ENCODE measurements around the gene ZIC1.

ZIC1 gene

DNA sequence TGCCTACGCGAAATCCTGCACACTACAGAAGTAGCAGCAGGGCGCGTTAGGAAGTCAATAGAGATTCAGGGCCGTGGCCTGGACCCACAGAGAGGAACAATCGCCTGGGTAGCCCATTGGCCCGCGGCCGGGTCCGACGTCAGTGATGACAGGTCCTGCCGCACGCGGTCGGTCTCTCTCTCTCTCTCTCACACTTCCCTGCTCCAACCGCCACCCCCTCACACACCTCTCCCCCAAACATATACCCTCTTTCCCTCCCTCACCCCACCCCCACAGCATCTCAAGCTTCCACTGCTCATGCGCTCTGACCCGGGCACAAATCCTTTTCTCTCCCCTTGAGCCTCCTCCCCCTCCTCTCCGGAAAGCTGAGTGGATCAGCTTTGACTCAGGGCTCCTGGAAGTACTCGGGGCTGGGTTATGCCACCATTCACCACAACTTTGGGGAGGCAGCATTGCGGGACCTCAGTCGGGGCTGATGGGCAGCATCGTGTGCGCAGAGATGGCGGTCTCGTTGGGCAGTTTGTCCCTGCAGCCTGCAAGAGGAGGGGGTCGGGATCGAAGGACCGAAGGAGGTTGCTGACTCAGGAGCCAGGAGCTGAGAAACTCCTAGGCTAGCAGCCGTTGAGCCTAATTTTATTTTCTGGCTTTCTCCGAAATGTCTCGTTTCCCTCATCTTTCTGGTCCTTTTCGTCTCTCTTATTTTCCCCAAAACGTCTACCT lies 11.8 kb upstream of the ZIC1 start:
- DNase-seq: no peak

DNA sequence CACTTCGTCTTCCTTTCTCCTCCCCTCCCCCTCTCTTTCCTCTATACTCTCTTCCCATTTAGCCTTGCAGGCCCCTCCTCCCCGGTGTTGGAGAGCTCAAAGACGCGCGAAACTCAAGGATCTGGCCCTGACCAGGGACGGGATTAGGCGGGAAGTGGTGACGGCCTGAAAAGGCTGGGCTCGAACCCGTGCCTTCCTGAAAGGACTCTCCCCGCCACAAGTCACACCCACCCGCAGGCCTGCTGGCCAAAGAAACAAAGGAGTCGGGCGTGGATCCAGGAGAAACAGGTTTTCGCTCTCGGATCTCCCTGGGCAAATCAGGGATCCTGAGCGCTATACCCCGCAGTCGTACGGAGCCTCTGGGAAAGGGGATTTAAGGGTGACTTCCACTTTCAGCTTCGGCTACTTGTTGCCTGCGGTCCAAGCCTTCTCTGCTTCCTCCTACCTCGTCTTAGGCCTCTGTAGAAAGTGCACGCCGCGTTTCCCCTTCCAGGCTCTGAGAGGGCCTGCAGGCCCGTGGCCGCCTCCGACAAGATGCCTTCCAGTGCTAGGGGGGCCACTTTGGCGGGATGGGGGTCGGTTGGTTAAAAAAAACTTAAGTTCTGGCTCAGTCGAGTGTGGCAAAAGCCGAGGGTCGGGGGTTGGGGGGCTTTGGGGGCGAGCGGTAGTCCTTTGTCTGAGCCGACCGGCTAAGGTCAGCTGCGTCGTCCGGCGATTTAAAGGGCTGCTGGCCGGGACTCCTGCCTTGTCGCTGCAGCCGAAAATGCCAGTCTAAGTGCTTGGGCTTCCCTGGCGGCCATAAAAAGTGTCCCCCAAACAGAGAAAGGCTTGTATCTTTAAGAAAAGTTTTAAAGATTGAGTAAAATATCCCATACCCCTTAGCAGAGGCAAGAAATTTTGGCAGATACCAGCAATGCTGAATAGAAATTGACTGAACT lies 11.0 kb upstream of the ZIC1 start:
- DNase-seq: no peak

DNA sequence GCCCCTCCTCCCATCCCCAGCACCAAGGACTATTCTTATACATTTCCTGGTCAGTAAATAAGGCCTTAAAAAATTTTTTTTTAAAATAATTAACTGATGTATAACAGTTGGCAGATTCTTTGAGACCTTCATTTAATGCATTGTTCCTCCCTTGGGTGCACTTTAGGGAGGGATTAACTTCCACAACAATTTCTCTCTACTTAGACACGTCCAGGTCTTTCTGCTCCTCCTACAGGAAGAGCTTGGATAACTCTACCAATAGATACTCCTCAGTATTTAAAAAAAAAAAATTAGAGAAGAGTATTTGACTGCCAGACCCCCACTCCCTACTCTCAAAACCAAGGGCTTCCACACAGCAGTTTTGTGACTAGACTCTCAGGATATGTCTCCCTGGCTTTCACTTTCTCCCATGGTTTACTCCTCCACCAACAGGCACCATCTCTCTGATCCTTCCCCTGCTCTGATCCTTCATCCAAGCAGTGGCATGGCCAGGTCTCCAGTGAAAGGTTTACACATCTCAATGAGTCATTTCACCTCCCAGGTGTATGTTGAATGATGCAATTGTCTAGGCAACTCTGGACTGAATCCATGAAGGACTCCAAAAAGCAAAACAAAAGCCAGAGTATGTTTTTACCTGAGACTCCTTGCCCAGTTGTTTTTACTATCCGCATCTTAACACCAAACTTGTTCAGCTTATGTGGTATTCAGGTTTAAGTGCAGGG lies 10.2 kb upstream of the ZIC1 start:
- DNase-seq: no peak

DNA sequence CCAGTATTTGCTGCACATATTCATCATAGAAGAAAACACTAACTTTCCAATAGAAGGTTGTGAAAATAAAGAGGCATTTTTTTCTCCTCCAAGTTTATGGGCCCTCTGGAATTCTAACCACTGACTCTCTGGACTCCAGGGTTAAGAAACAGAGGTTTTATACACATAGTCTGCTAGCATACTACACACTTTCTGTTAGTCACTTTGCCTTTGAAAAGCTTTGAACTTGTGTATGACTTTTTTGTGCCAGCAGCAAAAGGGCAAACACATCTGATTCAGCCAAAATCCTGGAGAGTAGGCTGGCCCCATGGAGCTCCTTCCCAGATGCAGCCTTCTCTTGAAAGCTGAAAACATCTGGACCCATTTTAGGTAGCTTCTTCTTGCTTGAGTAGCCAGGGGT lies 9.1 kb upstream of the ZIC1 start:
- DNase-seq: no peak

DNA sequence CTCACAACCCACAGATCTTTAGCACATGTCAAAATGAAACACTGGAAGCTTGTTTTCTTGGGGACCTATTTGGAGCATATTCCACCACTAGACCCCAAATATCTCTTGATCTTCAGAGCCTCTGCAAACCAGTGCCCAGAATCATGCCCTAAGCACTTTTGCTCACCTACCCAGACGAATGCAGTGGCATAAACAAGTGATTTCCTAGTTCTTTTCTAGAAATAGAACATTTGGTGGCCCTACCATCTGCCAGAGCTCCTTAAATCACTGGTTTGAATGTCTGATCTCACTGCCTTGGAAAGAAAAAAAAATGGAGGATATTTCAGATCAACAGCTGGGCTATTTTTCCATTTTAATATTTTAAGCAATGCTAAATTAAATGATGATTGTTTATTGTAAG lies 8.2 kb upstream of the ZIC1 start:
- DNase-seq: no peak

DNA sequence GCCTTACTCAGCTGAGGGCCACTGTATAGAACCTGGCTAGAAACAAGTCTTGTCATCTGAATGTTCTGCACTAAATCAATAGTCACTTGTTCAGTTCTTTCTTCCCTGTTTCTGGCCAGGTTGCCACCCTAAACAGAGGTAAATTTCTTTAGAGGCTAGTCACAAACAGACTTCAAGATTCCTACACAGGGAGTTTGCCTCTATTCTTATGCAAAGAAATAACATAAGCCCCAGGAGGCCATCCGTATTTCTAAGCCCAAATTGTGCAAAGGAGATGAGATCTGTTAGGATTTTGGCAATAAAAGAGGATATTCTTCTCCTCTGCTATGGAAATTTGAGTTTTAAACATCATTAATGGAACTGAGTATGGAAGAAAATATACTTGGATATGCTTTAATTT lies 7.7 kb upstream of the ZIC1 start:
- no peak for DNase-seq

DNA sequence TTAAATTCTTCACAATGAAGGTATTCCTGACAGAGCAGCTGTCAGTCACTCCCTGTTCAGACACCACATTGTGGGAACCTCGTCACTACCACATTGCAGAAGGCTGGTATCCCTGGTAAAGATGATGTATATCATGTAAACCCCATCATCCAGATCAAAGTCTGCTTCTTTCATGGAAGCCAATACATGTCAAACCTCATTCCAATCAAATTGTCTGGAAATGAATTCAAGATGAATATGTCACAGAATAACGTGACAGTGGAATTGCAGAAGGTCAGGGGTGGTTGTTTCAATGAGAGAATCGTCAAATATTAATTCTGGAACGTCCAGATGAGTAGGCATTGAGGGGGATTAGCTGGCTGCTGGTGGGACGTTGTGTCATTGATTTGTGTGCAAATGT lies 7.0 kb upstream of the ZIC1 start:
- no peak for DNase-seq

DNA sequence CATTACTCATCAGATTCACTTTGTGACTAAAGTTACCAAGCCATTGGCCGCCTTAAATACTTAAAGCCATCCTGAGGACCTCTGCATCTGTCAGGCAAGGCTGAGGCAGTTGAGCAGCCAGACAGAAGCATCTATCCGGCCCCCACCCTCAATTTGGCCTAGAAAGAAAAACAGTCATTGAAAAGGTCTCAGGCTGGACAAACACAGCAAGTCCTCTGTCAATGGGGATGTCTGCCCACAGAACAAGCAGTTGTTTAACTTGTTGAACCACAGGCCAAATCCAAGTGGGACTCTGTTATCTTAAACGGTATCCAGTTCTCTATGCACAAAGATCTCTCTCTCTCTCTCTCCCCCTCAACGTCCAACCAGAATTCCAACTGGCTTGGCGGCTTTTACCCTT lies 5.7 kb upstream of the ZIC1 start:
- no peak for DNase-seq

DNA sequence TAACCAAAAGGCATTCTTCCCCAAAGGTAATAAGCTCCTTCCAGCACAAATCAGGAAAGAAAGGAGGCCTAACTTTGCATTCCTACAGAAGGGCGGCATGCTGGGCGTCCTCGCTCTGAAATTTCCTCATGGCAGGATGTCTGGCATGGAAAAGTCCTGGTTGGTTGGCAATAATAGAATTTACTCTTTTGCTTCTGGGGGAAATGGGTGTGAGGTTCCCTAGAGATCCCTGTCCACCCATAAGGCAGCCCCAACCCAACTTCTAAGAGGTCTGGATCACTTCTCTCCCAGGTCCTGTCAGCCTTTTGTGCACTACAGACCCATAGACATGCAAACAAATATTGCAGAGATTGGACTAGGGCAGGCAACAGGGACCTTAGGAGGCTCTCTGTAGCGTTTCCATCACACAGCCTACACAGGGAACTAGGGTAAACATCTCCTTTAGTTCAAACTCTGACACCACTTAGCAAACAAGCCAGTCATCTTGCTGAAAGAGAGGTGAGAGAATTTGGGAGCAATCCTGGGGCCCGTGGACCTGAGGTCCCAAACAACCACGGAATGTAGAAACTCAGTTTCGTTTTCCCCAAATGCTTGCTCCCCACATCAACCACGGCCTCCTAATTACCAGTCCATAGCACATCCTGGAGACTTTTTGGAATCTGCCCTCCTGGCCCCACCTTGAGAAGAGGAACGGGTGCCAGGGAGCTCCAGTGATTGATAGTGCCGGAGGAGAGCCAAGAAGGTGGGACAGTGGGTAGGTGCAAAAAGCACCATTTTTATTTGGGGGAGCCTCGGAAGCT lies 5.0 kb upstream of the ZIC1 start:
- peak; percentile 22 for DNase-seq

DNA sequence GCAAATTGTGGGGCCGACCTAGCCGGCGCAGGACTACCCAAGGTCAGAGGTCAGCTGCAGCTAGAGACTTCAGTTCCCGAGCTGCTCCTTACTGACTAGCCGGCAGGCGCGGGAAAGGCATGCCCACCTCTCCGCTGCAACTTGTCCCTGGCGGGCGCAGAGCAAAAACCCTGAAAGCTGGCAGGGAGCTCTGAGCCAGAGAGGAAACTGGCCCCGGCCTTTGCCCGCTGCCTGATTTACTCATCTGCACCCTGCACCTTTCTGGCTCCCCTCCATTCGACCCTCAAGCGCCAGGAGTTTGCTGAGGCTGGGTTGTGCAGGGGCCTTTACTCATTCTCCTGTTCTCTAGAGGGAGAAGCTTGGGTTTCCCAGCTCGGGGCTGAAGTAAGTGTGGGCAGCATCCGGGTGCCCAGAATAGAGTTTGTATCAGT lies 4.3 kb upstream of the ZIC1 start:
- peak; percentile 26 for DNase-seq

DNA sequence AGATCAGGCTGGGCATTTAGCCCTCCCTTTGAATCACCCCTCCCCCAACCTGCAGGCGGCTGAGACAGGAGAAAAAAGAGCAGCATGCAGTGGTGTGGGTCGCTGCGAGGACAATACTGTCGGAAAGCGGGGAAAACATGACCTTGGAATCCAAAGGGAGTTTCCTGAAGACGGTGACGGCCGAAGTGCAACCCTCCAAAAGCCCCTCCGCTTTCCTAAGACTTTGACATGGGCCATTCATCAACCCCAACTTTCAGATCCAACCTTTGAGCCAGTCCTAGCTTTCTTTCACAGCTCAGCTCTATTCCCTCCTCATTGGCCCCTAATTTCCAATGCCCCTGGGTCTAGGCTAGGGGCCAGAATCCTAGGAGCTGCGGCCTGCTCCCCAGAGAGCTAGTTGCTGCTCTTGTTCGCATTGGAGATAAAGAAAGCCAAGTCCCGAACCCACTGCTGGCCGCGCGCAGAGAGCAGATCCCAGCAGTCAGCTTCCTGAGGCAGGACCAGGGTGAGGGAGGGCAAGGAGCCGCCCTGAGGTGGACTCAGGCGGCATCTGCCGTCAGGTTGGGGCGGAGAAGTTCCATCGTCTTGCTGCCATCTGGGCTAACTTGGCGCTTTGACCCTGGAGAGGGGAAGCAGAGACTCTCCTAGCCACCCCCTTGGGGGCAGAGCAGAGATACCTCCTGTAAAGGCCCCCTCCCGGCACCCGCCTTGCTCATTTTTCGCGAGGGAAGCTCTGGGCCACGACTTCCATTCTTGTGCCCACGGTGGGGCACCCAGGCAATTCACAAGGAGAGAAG lies 3.7 kb upstream of the ZIC1 start:
- no peak for DNase-seq

DNA sequence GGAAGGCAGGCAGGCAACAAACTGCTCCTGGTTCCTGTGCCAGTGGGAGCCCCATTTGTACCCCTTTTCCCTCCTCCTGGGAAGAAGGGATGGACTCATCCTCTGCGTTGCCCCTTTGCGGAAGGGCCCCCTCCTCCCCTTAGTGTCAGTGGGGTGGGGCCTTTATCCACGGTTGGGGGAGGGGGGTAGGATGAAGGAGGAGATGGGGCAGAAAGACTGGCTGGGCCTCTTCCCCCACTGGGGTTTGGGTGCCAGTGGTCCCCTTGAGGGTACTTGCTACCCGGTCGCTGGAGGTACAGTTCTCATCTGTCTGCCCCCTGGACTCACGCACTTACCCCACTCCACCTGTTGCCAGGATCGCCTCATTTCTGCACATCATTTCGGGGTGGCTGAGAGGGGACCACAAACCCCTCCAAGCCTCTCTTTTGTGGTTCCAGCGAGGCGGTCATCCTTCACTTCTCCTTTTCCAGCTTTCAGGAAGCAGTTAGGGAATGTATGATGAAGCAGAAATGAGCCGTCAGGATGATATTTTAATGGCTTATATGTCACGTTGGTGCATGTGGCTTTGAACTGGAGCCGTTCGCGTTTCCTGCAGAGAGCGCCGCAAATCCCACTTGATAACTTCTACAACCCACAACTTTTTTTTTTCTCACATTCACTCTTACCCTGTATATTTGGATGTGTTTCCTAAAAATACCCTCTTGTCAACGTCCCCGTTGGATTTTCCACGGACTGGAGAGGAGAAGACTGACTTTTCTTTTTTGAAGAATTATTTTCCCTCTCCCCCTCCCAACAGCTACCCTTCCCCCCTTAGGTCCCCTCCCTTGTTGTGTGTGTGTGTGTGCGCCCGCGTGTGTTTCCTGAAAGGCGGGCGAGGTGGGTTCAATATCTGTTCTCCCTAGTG lies 2.9 kb upstream of the ZIC1 start, which contains the start of gene ZIC4:
ZIC4 (minus strand) TSS at position 516 of the 904 bp plus-strand sequence. CDS start 3,746 bp downstream, outside the sequence.
- no peak for DNase-seq

DNA sequence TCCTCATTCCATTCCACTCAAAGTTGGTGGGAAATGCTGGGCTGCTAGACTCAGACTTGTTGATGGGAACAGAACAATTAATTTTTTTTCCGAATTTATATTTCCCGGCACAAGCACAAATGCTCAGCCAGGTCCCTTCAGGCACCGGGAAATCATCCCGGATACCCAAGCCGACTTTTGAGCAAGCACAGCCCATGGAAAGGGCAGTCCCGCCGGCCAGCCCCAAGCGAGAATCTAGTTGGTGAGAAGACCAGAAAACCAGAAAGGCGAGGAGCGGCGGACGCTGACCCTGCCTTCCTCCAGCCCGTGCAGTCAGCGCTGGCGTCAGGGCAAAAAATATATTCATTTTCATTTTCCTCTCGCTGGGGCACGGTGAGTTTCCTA lies 2.1 kb upstream of the ZIC1 start:
- DNase-seq: peak; percentile 64

DNA sequence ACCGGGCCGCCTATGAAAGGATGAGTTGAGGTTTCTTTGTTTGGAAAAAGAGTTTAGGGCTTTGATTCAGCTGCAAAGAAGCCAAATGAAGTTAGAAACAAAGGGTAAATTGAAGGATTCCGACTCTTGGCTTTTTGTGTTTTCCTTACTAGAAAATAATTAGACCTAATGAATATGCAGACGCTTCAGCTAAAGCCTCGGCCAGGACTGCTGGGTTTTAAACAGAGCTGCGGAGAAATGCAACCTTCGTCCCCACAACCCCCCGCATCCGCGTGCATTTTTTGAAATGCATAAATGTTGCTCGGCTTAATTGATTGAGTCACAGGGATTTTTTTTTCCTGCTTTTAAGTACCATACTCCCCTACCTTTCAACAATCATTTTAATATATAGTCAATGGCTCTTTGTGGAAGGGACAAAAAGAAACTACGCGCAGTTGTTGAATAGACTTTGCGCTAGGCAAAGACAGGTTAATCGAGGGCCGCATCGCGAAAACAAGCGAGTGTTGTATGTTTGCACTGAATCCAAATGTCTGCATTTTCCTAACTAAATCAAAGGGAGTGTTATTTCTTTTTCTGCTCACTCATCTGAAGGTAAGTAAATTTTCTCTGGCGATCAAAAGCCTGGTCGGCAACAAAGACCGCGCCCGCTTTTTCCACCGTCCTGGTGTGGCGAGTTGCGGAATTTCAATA lies 1.5 kb upstream of the ZIC1 start:
- no peak for DNase-seq

DNA sequence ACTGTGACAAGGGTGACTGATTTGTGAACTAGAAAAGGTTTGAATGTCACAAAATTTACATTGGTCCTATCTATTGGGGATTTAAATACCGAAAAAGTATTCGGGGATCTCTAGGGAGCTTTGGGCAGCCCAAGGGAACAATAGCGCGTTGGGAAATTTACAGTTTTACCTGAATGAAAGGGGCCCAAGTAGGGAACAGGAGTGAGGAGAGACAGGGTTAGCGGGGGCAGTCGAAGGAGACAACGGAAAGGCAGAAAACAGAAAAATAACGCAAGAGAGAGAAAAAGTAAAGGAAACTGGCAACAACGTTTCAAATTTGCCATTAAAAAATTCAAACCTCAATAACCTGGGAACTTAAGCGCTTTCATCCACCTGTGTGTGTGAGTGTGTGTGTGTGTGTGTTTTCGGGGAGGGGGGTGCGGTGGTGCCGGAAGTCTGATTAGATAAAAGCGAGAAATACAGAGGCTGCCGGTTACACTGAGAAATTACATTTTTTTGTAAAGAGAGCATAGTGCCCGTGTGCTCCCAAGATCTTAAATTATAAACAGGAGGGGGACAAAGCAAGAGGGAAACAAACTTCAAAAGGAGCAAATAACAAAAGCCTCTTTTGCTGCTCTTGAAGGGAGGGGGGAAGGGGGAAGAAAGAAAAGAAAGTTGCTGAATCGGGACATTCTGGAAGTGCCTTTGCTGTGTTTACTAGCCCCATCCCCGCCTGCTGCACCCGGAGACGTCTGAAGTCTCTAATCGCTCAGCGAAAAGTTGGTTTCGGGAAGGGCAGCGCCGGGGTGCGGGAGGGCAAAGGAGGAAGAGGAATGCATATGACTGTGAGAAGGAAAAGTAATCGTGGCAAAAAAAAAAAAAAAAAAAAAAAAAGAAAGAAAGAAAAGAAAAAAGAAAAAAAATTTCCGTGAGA lies 721 bp upstream of the ZIC1 start:
- DNase-seq: no peak

DNA sequence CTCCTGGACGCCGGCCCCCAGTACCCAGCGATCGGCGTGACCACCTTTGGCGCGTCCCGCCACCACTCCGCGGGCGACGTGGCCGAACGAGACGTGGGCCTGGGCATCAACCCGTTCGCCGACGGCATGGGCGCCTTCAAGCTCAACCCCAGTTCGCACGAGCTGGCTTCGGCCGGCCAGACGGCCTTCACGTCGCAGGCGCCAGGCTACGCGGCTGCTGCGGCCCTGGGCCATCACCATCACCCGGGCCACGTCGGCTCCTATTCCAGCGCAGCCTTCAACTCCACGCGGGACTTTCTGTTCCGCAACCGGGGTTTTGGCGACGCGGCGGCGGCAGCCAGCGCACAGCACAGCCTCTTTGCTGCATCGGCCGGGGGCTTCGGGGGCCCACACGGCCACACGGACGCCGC lies 956 bp downstream of the ZIC1 start:
- DNase-seq: no peak

DNA sequence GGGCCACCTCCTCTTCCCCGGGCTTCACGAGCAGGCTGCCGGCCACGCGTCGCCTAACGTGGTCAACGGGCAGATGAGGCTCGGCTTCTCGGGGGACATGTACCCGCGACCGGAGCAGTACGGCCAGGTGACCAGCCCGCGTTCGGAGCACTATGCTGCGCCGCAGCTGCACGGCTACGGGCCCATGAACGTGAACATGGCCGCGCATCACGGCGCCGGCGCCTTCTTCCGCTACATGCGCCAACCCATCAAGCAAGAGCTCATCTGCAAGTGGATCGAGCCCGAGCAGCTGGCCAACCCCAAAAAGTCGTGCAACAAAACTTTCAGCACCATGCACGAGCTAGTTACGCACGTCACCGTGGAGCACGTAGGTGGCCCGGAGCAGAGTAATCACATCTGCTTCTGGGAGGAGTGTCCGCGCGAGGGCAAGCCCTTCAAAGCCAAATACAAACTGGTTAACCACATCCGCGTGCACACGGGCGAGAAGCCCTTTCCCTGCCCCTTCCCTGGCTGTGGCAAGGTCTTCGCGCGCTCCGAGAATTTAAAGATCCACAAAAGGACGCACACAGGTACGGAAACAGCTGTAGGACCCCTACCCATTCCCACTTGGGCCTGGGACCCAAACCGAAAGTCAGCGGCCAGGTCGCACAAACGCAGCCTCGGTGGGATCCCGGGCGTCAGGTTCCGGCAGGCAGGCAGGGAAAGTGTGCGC lies 1.5 kb downstream of the ZIC1 start:
- peak; percentile 73 for DNase-seq

DNA sequence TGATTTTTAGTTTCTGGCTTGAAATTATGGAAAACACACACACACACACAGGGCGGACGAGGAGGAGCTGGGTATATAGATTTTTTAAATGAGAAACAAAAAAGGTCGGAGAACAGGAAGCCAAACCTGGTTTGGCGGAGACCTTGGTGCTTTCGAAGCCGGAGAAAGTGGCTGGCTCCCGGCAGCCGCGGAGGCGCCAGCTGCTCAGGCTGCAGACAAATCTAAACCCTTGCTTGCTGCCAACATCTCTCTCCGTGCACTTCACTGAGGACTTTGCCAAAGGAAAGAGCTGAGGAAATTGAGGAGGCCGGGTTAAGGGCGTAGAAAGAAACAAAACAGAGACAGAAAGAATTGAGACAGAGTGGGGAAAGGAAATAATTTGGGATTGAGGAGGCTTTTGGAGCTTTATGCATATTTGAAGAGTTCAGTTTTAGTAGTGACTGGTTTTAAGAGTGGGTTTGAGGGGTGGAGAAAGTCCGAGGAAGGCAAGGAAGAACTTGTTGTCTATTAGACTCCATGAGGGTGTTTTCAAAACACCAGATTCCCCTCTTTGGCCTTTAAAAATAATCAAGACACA lies 2.2 kb downstream of the ZIC1 start:
- peak; percentile 80 for DNase-seq

All from right forelimb (tissue), 1 donor.